Omental fat pad (tissue), 4 donors: ENCODE results near the gene TMEM238L. TPM values are rescaled to one million over a fixed set of nuclear protein-coding genes. Genes with fewer than 3 reads are reported as not detected.

Experiments
- ATAC-seq: fragments of 150-250 bp; one replicate; pipeline ENCODE4 v1.9.1; 2016; ENCODE audit warnings: mild to moderate bottlenecking, moderate library complexity; ENCODE audit not compliant: low FRiP score
- DNase-seq: peaks from one replicate; pipeline ENCODE4 v3.0.0-alpha.2; 2019; ENCODE audit warnings: low spot score
- total RNA-seq, 4 donors: library from RNA; depleted of rRNA; stranded (reverse); fragments of >200 nt; gene quantifications; one replicate each; pipeline ENCODE4 v1.1.0, GENCODE V29; 2016
- TF ChIP-seq, protein P1 (sequence below), 3 donors: fragments of 450-650 bp; IDR thresholded peaks; one replicate each; pipeline ENCODE4 v1.5.1; 2016 to 2017; ENCODE audit warnings: antibody characterized with exemption in 3 of 3, mild to moderate bottlenecking in 3 of 3, moderate library complexity in 2 of 3

Gene TMEM238L
- total RNA-seq, 4 donors from 2014 or later, result not detected

- DNase-seq, result no peak
- no peak for ATAC-seq
- TF ChIP-seq, protein P1, sequence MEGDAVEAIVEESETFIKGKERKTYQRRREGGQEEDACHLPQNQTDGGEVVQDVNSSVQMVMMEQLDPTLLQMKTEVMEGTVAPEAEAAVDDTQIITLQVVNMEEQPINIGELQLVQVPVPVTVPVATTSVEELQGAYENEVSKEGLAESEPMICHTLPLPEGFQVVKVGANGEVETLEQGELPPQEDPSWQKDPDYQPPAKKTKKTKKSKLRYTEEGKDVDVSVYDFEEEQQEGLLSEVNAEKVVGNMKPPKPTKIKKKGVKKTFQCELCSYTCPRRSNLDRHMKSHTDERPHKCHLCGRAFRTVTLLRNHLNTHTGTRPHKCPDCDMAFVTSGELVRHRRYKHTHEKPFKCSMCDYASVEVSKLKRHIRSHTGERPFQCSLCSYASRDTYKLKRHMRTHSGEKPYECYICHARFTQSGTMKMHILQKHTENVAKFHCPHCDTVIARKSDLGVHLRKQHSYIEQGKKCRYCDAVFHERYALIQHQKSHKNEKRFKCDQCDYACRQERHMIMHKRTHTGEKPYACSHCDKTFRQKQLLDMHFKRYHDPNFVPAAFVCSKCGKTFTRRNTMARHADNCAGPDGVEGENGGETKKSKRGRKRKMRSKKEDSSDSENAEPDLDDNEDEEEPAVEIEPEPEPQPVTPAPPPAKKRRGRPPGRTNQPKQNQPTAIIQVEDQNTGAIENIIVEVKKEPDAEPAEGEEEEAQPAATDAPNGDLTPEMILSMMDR (IDR thresholded peaks at IDR 0.05), result no peak
Observed at GRCh38 chr17:10805911-10806310, 2.0 kb upstream of the TMEM238L start.

GRCh38 chr17:10804546-10804945 is 647 bp upstream of the TMEM238L start:
- TF ChIP-seq, protein P1 (IDR thresholded peaks at IDR 0.05), result no peak
- DNase-seq (no peak), ATAC-seq (no peak)

GRCh38 chr17:10803350-10803749 is 549 bp downstream of the TMEM238L start:
- no peak for DNase-seq
- TF ChIP-seq, protein P1 (IDR thresholded peaks at IDR 0.05), result no peak
- ATAC-seq, result no peak

DNA sequence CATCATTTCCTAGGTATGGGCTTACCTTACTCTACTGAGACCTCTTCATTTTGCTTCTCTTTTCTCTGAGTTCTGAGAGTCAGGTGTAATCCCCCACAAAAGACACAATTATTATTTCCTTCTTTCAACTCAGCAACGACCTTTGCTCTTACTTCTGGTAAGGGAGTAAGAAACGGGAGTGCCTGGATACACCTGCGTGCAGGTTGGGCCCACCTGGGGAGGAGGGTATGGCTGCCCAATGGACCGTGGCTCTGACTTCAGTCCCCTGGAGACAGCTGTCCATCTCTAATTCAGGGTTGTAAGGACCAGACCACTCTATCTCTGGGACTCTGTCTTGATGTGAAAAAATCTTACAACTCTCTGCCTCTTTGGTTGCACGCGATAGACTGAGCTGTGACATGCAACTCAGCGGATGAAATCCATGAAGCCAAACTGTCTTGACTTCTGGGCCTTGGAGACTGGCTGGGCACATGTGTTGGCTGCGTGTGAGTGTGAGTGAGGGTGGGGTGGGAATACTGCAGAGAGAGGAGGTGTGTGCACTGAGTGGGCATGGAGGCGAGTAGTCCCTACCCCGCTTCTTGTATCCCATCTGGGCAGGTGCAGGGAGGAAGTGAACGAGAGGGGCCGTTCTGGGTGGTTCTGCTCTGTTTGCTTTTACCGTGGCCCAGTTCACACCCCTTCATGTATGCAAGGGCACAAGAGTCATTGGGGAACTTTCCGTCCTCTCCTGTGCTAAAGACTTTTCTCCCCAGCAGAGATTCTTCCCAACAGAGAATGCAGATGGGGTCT is 1.2 kb downstream of the TMEM238L start:
- no peak for DNase-seq
- TF ChIP-seq, protein P1 (IDR thresholded peaks at IDR 0.05), result no peak
- no peak for ATAC-seq

DNA sequence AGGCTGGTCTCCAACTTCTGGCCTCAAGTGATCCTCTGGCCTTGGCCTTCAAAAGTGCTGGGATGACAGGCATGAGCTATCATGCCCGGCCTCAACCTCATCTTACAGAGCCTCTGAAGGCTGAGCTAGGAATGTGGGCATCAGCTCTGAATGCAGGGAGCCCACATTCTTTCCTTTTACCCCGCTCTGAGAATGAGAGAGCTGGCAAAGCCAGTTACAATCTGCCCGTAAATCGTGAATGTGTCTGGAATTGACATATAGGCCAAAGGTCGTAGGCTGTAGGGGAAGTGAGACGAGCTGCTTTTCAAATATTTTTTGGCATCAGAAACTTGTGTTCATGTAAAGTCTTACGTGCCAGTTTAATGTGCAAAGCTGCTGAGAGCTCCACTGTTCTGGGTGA is 4.5 kb downstream of the TMEM238L start:
- TF ChIP-seq, protein P1 (IDR thresholded peaks at IDR 0.05), result no peak
- DNase-seq (no peak), ATAC-seq (peak; percentile 66)

DNA sequence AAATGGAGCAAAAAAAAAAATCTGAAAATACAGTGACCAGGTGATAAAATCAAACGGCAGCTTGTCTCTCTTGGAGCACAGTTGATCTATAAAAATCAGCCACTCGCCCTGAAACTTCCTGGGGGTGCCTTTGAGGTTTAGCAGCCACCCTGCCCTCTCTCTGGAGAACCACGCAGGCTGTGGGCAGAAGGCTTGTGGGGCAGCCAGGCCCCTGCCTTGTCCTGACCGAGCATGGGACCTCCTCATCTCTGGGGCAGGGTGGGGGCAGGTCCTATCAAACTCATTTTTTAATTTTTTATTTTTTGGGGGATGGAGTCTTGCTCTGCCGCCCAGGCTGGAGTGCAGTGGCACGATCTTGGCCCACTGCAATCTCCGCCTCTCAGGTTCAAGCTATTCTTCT is 5.0 kb downstream of the TMEM238L start:
- TF ChIP-seq, protein P1 (IDR thresholded peaks at IDR 0.05), result no peak
- no peak for DNase-seq
- no peak for ATAC-seq

- ATAC-seq, result peak; percentile 39
- TF ChIP-seq, protein P1 (IDR thresholded peaks at IDR 0.05), result no peak
- no peak for DNase-seq
Observed at GRCh38 chr17:10798332-10798749, 5.6 kb downstream of the TMEM238L start.
